Glutamatergic neuron (in vitro differentiated cells): ENCODE measurements around the gene TSPAN14. TPM values are rescaled to one million over a fixed set of nuclear protein-coding genes. Genes with fewer than 3 reads are reported as not detected.

Experiments
- DNase-seq: peaks from one replicate; pipeline ENCODE4 v3.0.0; 2022
- H3K27ac Mint-ChIP-seq: one replicate; pipeline ENCODE4 v1.8.0; 2020; ENCODE audit warnings: mild to moderate bottlenecking, mixed read lengths, inconsistent platforms; ENCODE audit not compliant: unreplicated experiment
- H3K27me3 Mint-ChIP-seq: one replicate; pipeline ENCODE4 v1.8.0; 2020; ENCODE audit warnings: mild to moderate bottlenecking, moderate library complexity, mixed read lengths, inconsistent platforms; ENCODE audit not compliant: unreplicated experiment
- H3K36me3 Mint-ChIP-seq: one replicate; pipeline ENCODE4 v1.8.0; 2020; ENCODE audit warnings: mild to moderate bottlenecking, mixed read lengths, inconsistent platforms; ENCODE audit not compliant: unreplicated experiment
- H3K4me1 Mint-ChIP-seq: one replicate; pipeline ENCODE4 v1.8.0; 2020; ENCODE audit warnings: mild to moderate bottlenecking, low read depth, mixed read lengths, inconsistent platforms; ENCODE audit not compliant: unreplicated experiment
- H3K4me3 Mint-ChIP-seq: one replicate; pipeline ENCODE4 v1.8.0; 2020; ENCODE audit warnings: mild to moderate bottlenecking, mixed read lengths, inconsistent platforms; ENCODE audit not compliant: unreplicated experiment
- H3K9me3 Mint-ChIP-seq: one replicate; pipeline ENCODE4 v1.8.0; 2020; ENCODE audit warnings: mild to moderate bottlenecking, moderate library complexity, mixed read lengths, inconsistent platforms; ENCODE audit not compliant: unreplicated experiment
- total RNA-seq: library from RNA; stranded (reverse); fragmentation: NEBNext Ultra II Directional; extraction: Animal tissue kit (Norgen Biotek cat#: 25700); gene quantifications from one replicate; pipeline ENCODE4 v1.2.1, GENCODE V29; 2021; ENCODE audit not compliant: unreplicated experiment
- TF ChIP-seq, protein P1 (sequence below): fragments of 200-600 bp; sonication (generic); IDR thresholded peaks from one replicate; pipeline ENCODE4 v1.5.0; 2021; ENCODE audit not compliant: partially characterized antibody, unreplicated experiment

The TSPAN14 gene
- total RNA-seq, 1 donor from 2014 or later = 141 TPM

- Mint-ChIP-seq H3K9me3 (no peaks in the 10 kb centered on the region), H3K36me3 (peaks cover 8% of the 10 kb centered on the region), H3K27ac (no peak overlapping the region), H3K4me3 (no peak overlapping the region), H3K4me1 (no peaks in the 10 kb centered on the region), H3K27me3 (peaks cover 6% of the 10 kb centered on the region)
- TF ChIP-seq, protein P1, sequence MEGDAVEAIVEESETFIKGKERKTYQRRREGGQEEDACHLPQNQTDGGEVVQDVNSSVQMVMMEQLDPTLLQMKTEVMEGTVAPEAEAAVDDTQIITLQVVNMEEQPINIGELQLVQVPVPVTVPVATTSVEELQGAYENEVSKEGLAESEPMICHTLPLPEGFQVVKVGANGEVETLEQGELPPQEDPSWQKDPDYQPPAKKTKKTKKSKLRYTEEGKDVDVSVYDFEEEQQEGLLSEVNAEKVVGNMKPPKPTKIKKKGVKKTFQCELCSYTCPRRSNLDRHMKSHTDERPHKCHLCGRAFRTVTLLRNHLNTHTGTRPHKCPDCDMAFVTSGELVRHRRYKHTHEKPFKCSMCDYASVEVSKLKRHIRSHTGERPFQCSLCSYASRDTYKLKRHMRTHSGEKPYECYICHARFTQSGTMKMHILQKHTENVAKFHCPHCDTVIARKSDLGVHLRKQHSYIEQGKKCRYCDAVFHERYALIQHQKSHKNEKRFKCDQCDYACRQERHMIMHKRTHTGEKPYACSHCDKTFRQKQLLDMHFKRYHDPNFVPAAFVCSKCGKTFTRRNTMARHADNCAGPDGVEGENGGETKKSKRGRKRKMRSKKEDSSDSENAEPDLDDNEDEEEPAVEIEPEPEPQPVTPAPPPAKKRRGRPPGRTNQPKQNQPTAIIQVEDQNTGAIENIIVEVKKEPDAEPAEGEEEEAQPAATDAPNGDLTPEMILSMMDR = no peak
- no peak for DNase-seq
Observed at GRCh38 chr10:80580638-80581468, 126.7 kb downstream of the TSPAN14 start.

DNA sequence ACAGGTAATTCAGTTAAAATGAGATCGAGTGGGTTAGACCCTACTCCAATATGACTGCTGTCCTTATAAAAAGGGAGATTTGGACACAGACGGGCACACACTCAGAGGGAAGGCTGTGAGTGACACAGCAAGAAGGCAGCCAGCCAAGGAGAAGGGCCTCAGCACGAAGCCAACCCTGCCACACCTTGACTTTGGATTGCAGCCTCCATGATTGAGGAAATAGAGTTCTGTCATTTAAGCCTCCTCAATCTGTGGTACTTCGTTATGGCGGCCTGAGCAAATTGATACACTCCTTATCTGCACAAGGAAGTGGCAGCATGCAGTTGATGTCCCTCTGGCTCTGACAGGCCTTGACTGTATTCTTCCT, 127.3 kb downstream of the TSPAN14 start:
- H3K27me3 Mint-ChIP-seq = peaks cover 6% of the 10 kb centered on the region
- no peaks in the 10 kb centered on the region for H3K4me1 Mint-ChIP-seq
- H3K36me3 Mint-ChIP-seq = peaks cover 8% of the 10 kb centered on the region
- H3K9me3 Mint-ChIP-seq = no peaks in the 10 kb centered on the region
- no peak overlapping the region for H3K27ac Mint-ChIP-seq
- no peak overlapping the region for H3K4me3 Mint-ChIP-seq
- TF ChIP-seq, protein P1 = no peak
- DNase-seq = no peak

- H3K27me3 Mint-ChIP-seq = peaks cover 6% of the 10 kb centered on the region
- H3K36me3 Mint-ChIP-seq = peaks cover 12% of the 10 kb centered on the region
- no peak for DNase-seq
- H3K4me3 Mint-ChIP-seq = no peak overlapping the region
- H3K9me3 Mint-ChIP-seq = no peaks in the 10 kb centered on the region
- H3K4me1 Mint-ChIP-seq = no peaks in the 10 kb centered on the region
- H3K27ac Mint-ChIP-seq = no peak overlapping the region
- TF ChIP-seq, protein P1 = no peak
Observed at GRCh38 chr10:80582286-80582960, 128.3 kb downstream of the TSPAN14 start.

Other genes with a start within 250 kb of the TSPAN14 start
- gene ANXA11, start 248.8 kb upstream of the TSPAN14 start, total RNA-seq = 2.3 TPM
- gene MAT1A, start 164.7 kb upstream of the TSPAN14 start, total RNA-seq = not detected
- not detected for gene DYDC1, start 97.6 kb upstream of the TSPAN14 start, total RNA-seq
- gene DYDC2, start 97.5 kb upstream of the TSPAN14 start, total RNA-seq = not detected
- 164 TPM for gene PRXL2A, start 45.8 kb upstream of the TSPAN14 start, total RNA-seq
- 0.12 TPM for gene SH2D4B, start 83.6 kb downstream of the TSPAN14 start, total RNA-seq